H9 (cell line): ENCODE measurements around the gene CSMD2. TPM values are rescaled to one million over a fixed set of nuclear protein-coding genes. Genes with fewer than 3 reads are reported as not detected.

Experiments
- DNase-seq: peaks from one replicate; pipeline ENCODE4 v3.0.0-alpha.2; 2017
- H2AFZ ChIP-seq: one replicate; pipeline ENCODE4 v1.6.1; 2013; ENCODE audit warnings: mild to moderate bottlenecking, low read length, control low read depth, moderate library complexity
- H2AK5ac ChIP-seq: 2 replicates; pipeline ENCODE4 v1.6.1; 2013; ENCODE audit warnings: low read length, control low read depth, mixed read lengths; ENCODE audit not compliant: insufficient read length
- H2BK120ac ChIP-seq: one replicate; pipeline ENCODE4 v1.6.1; 2013; ENCODE audit warnings: low read depth, mild to moderate bottlenecking, low read length, control low read depth, inconsistent platforms; ENCODE audit not compliant: poor library complexity, severe bottlenecking
- H2BK12ac ChIP-seq: 2 replicates; pipeline ENCODE4 v1.6.1; 2013; ENCODE audit warnings: low read length, control low read depth, mixed read lengths, low read depth; ENCODE audit not compliant: insufficient read length
- H2BK15ac ChIP-seq: 2 replicates; pipeline ENCODE4 v1.6.1; 2013; ENCODE audit warnings: low read depth, low read length, control low read depth
- H2BK20ac ChIP-seq: one replicate; pipeline ENCODE4 v1.6.1; 2013; ENCODE audit warnings: low read depth, mild to moderate bottlenecking, low read length, control low read depth, inconsistent platforms; ENCODE audit not compliant: poor library complexity, severe bottlenecking
- H2BK5ac ChIP-seq: 2 replicates; pipeline ENCODE4 v1.6.1; 2013; ENCODE audit warnings: low read length, control low read depth, mixed read lengths; ENCODE audit not compliant: insufficient read length
- H3K14ac ChIP-seq: 2 replicates; pipeline ENCODE4 v1.6.1; 2013; ENCODE audit warnings: low read length, control low read depth; ENCODE audit not compliant: insufficient read depth
- H3K18ac ChIP-seq: 2 replicates; pipeline ENCODE4 v1.6.1; 2013; ENCODE audit warnings: low read depth, mild to moderate bottlenecking, mixed read lengths, low read length, control low read depth; ENCODE audit not compliant: insufficient read length
- H3K23ac ChIP-seq: 2 replicates; pipeline ENCODE4 v1.6.1; 2013; ENCODE audit warnings: low read length, control low read depth, mixed read lengths, low read depth; ENCODE audit not compliant: insufficient read length
- H3K23me2 ChIP-seq: 2 replicates; pipeline ENCODE4 v1.6.1; 2013; ENCODE audit warnings: low read depth, mild to moderate bottlenecking, mixed read lengths, low read length, control low read depth; ENCODE audit not compliant: insufficient read length, poor library complexity, severe bottlenecking
- H3K27ac ChIP-seq: 2 replicates; pipeline ENCODE4 v1.5.1; 2013; ENCODE audit warnings: low read length, control low read depth, mixed read lengths, low read depth; ENCODE audit not compliant: insufficient read length
- H3K27me3 ChIP-seq: 2 replicates; pipeline ENCODE4 v1.6.1; 2013; ENCODE audit warnings: low read length, control low read depth, inconsistent platforms; ENCODE audit not compliant: insufficient read depth
- H3K4ac ChIP-seq: 2 replicates; pipeline ENCODE4 v1.6.1; 2013; ENCODE audit warnings: low read depth, mild to moderate bottlenecking, control low read depth, inconsistent platforms, low read length, moderate library complexity
- H3K4me1 ChIP-seq: 2 replicates; pipeline ENCODE4 v1.6.1; 2013; ENCODE audit warnings: low read length, control low read depth, inconsistent platforms; ENCODE audit not compliant: insufficient read depth
- H3K4me2 ChIP-seq: 2 replicates; pipeline ENCODE4 v1.6.1; 2013; ENCODE audit warnings: low read length, control low read depth, mixed read lengths; ENCODE audit not compliant: insufficient read length, insufficient read depth
- H3K56ac ChIP-seq: 2 replicates; pipeline ENCODE4 v1.6.1; 2013; ENCODE audit warnings: low read depth, mild to moderate bottlenecking, mixed read lengths, low read length, control low read depth; ENCODE audit not compliant: insufficient read length
- H3K79me1 ChIP-seq: 2 replicates; pipeline ENCODE4 v1.6.1; 2013; ENCODE audit warnings: low read depth, mild to moderate bottlenecking, moderate library complexity, low read length, control low read depth, inconsistent platforms; ENCODE audit not compliant: insufficient read depth, poor library complexity, severe bottlenecking
- H3K79me2 ChIP-seq: 2 replicates; pipeline ENCODE4 v1.6.1; 2013; ENCODE audit warnings: low read length, control low read depth, inconsistent platforms; ENCODE audit not compliant: insufficient read depth
- H3K9ac ChIP-seq: 2 replicates; pipeline ENCODE4 v1.6.1; 2013; ENCODE audit warnings: low read length, control low read depth, mixed read lengths; ENCODE audit not compliant: insufficient read length; ENCODE audit errors: extremely low read depth
- H3K9me3 ChIP-seq: one replicate; pipeline ENCODE4 v1.6.1; 2013; ENCODE audit warnings: low read depth, low read length, inconsistent platforms; ENCODE audit not compliant: control insufficient read depth
- H3T11ph ChIP-seq: one replicate; pipeline ENCODE4 v1.6.1; 2013; ENCODE audit warnings: mild to moderate bottlenecking, low read length, control low read depth, inconsistent platforms
- H4K20me1 ChIP-seq: one replicate; pipeline ENCODE4 v1.6.1; 2013; ENCODE audit not compliant: control insufficient read depth, insufficient read length, insufficient read depth
- H4K5ac ChIP-seq: 2 replicates; pipeline ENCODE4 v1.6.1; 2013; ENCODE audit warnings: low read depth, mild to moderate bottlenecking, mixed read lengths, low read length, control low read depth; ENCODE audit not compliant: insufficient read length
- H4K8ac ChIP-seq: replicated peaks from 2 replicates; pipeline ENCODE4 v1.6.1; 2013; ENCODE audit warnings: low read length, control low read depth, mixed read lengths, low read depth; ENCODE audit not compliant: insufficient read length
- H4K91ac ChIP-seq: 2 replicates; pipeline ENCODE4 v1.6.1; 2013; ENCODE audit warnings: low read depth, mild to moderate bottlenecking, moderate library complexity, mixed read lengths, low read length, control low read depth; ENCODE audit not compliant: insufficient read length
- H3K27ac Mint-ChIP-seq, 3 experiments: 2 replicates in 2 of 3; 3 replicates in 1 of 3; pipeline ENCODE4 v1.8.0; 2020 to 2021; ENCODE audit warnings: mixed read lengths in 3 of 3, mild to moderate bottlenecking in 1 of 3, moderate library complexity in 1 of 3
- H3K27me3 Mint-ChIP-seq: 2 replicates; pipeline ENCODE4 v1.8.0; 2021; ENCODE audit warnings: low read depth, mild to moderate bottlenecking, moderate library complexity, mixed read lengths
- H3K36me3 Mint-ChIP-seq, 3 experiments: 2 replicates in 2 of 3; 3 replicates in 1 of 3; pipeline ENCODE4 v1.8.0; 2020 to 2021; ENCODE audit warnings: low read depth in 3 of 3, mixed read lengths in 3 of 3; ENCODE audit not compliant: insufficient read depth in 1 of 3
- H3K4me1 Mint-ChIP-seq, 2 experiments: 2 replicates each; pipeline ENCODE4 v1.8.0; 2020; ENCODE audit warnings: mixed read lengths in 2 of 2
- H3K4me3 Mint-ChIP-seq, 2 experiments: 2 replicates in 1 of 2; 3 replicates in 1 of 2; pipeline ENCODE4 v1.8.0; 2020 to 2021; ENCODE audit warnings: mild to moderate bottlenecking in 2 of 2, mixed read lengths in 2 of 2, moderate library complexity in 1 of 2
- H3K9me3 Mint-ChIP-seq, 2 experiments: 2 replicates in 1 of 2; 3 replicates in 1 of 2; pipeline ENCODE4 v1.8.0; 2020; ENCODE audit warnings: mild to moderate bottlenecking in 2 of 2, mixed read lengths in 2 of 2, moderate library complexity in 1 of 2
- CTCF ChIP-seq: fragments of 200-600 bp; sonication (generic); conservative IDR thresholded peaks from 3 replicates; pipeline ENCODE4 v1.8.0; 2021; ENCODE audit warnings: antibody characterized with exemption, mild to moderate bottlenecking
- WGBS: extraction: QIAGEN DNeasy Blood & Tissue Kit; methylation state at CpG from one replicate; pipeline ENCODE4 v1.1.7; 2013; ENCODE audit warnings: missing lambda C conversion rate, low lambda C conversion rate, mixed read lengths; ENCODE audit not compliant: insufficient read length; ENCODE audit errors: extremely low coverage; 5-methylcytosine and 5-hydroxymethylcytosine counted together
- total RNA-seq: library from RNA; stranded (reverse); gene quantifications from 2 replicates; pipeline ENCODE4 v1.2.1, GENCODE V29; 2021

Gene CSMD2
- total RNA-seq, 1 experiment from 2014 or later: 6.4 TPM

DNA sequence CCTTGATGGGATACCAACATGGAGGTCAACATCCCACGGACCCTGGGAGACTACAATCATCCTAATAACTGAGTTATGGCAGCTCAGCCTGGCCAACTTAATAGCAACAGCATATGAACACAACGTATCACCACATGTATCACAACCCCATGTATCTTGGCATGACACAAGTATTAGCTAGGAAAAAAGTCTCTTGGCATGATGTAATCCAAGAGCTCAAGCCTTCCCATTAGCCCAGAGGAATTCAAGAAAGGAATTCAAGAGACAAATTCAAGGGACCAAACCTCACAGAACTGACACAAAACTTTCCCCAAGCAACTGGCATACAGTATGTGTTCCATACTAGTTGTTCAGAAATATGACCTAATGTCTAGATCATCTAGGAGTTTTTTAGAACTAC is 402.1 kb downstream of the CSMD2 start:
- Histone ChIP-seq H4K8ac (no peak overlapping the region), H3K23ac (no peak overlapping the region), H3K14ac (no peak overlapping the region), H2BK15ac (no peak overlapping the region), H2BK120ac (no peak overlapping the region), H3K27me3 (no peaks in the 10 kb centered on the region), H3K79me1 (no peaks in the 10 kb centered on the region), H2AFZ (no peak overlapping the region), H2BK20ac (no peak overlapping the region), H3K4me1 (no peaks in the 10 kb centered on the region), H4K91ac (no peak overlapping the region), H3T11ph (no peak overlapping the region), H3K4ac (no peak overlapping the region), H3K18ac (no peak overlapping the region), H3K9me3 (no peaks in the 10 kb centered on the region), H3K56ac (no peak overlapping the region), H3K79me2 (no peaks in the 10 kb centered on the region), H2BK12ac (no peak overlapping the region), H3K23me2 (no peaks in the 10 kb centered on the region), H3K27ac (no peak overlapping the region), H3K4me2 (no peak overlapping the region), H3K9ac (no peak overlapping the region), H4K20me1 (no peaks in the 10 kb centered on the region), H4K5ac (no peak overlapping the region), H2AK5ac (no peak overlapping the region), H2BK5ac (no peak overlapping the region)
- DNase-seq: no peak
- Mint-ChIP-seq H3K4me1 (no peaks in the 10 kb centered on the region), H3K9me3 (no peaks in the 10 kb centered on the region), H3K27me3 (no peaks in the 10 kb centered on the region; the same call in 1 of the 2 replicates), H3K36me3 (no peaks in the 10 kb centered on the region; a peak in 1 of 7 replicates), H3K4me3 (no peak overlapping the region), H3K27ac (no peak overlapping the region)
- TF ChIP-seq CTCF: no peak
- no CpG with 5 or more reads among the region's 2 CpGs for WGBS
